Skin of body (tissue), 2 donors: ENCODE data around the gene SLC29A3. TPM values are rescaled to one million over a fixed set of nuclear protein-coding genes. Genes with fewer than 3 reads are reported as not detected.

ENCODE experiments used
- DNase-seq: peaks from one replicate; lab custom pipeline; 2025; lab: John Stamatoyannopoulos, UW
- total RNA-seq: library from RNA; depleted of rRNA; stranded (reverse); fragments of >200 nt; gene quantifications from one replicate; pipeline ENCODE4 v1.2.3, GENCODE V29; 2014

SLC29A3 gene
- total RNA-seq, 1 donor from 2014 or later = 2.2 TPM

DNA sequence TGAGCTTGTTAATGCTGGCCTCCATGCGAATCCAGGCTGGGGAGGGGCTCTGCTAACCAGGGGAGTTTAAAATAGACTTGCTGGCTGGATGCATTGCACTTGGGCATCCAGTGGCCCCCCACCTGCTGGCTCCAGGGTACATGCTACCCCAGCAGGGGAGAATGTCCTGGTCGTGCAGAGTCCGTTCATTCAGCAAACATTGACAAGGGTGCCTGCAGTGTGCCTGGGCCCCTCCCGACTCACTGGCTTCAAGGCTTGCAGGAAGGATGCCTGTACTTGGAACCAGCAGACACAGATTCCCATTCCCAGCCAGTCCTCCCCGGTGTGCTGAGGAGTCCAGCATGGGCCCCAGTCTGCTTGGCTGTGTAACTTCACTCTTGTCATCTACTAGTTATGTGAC, 1.5 kb downstream of the SLC29A3 start:
- no peak for DNase-seq

DNA sequence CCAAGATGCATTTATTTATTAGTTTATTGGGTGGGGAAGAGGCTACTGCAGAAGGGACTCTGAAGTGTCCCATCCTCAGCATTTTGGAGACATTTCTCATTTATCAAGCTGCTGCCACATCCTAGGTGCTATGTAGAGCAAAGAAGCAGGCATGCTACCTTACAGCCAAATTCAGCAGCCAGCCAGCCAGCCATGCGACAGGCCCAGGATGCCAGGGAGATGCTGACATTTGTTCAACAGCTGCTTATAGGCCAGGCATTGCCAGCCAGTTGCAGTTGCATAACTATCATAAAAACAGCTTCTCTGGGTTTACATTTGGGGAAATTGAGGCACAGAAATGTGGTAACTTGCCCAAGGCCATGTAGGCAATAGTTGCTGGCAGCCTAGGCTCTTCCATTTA, 2.3 kb downstream of the SLC29A3 start:
- DNase-seq = no peak

DNA sequence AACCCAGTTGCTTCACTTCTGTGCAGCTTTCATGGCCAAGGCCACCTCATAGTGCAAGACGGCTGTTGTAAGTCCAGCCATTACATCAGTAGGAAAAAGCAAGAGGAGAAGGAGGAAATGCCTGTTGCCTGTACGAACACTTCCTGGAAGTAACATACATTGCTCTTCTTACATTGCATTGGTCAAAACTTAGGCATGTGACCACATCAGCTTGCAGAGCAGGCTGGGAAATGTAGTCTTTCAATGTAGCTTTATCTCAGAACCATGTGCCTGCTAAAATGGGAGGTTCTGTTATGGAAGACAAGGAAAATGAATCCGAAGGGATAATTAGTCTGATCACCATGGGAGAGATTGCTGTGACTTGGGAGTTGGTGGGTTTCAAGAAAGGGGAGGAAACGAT, 4.3 kb downstream of the SLC29A3 start:
- no peak for DNase-seq

DNA sequence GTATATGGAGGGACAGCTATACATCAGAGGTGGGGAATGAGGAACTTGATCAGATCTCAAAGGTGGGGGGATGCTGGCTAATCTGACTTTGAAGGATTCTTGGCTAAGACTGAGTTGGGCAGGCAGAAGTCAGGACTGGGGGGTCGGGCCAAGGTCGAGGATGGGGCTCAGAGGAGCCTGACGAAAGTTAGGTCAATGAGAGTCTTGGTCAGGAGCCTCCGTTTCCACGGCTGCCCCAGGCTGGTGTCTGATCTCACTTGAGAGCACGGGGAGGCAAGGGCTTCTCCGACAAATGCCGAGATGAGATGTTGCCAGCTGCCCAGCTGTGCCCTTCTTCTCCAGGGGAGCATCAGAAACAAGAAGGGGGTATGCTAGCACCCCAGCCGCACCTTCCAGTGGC, 5.7 kb downstream of the SLC29A3 start:
- no peak for DNase-seq

DNA sequence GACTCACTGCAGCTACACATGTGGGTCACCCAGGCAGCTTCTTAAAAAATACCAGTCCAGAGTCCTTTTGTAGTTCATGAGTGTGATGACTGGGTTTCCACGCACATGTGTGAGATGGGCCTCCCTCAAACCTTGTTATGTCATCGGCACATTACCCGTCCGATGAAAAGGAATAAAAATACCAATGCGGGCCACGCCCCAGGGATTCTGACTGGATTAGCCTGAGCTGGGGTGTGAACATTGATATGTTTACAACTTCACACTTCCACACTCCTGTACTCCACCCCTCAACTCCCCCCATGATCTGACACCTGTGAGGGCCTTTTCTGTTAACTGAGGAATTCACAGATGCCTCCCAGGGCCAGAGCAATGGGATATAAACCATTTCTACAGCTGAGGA, 6.2 kb downstream of the SLC29A3 start:
- no peak for DNase-seq

DNA sequence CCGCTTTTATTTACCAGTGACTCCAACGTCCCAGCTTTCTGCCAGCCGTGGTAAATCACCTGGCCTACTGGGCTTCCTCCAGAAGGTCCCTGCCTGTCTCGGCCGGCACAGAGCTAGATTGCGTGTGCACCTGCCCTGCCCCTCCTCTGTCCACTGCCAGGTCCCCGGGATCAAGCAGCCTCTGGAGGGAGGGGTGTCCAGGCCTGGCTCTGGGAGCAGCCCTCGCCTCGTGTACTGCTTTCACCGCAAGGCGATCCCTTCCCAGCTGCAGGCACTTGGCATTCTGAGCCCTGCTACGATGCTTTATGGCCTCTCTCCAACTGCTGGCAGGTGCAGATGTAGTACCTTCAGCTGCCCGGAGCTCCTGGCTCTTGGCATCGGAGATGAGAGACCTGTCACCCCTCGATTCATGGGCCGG, 7.4 kb downstream of the SLC29A3 start:
- no peak for DNase-seq

DNA sequence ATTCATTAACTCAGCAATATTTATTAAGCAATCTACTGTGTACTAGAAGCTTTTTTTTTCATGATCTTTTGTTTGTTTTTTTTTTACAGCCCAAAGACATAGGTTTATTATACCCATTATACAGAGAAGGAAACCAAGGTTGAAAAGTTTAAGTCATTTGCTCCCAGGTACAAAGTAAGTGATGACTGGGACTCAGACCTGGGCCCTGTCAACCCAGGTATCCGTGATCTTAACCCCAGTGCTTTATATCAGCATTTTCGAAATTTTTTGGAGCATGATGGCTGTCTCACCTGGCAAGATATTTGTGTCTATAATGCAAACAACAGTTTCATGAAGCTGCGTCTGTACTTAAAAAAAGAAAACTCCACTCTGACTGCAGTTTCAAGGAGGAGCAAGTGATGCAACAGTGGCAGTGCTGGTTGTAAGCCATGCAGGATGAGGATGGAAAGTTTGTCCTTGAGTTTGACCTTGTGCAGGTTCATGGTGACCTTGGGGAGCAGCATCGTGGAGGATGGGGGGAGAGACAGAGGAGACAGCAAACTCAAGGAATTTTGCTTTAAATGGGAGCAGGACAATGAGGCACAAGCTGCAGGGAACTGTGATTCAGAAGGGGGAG, 11.8 kb downstream of the SLC29A3 start:
- no peak for DNase-seq

DNA sequence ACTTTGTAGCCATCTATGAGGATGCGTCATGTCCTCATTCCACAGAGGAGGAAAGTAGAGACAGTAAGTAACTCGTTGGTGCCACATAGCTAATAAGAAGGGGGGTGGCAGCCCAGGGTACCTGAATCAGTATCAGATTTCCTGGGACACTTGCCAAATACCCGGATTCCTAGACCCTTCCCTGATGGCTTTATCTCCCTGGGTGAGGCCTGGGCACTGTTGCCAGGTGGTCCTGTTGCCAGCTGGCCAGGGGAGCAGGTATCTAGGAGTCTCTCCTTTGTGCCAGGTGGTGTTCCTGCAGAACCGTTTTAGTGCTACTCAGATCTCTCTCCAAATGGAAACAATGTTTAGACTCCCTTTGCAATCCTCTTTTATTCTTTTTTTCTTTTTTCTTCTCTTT, 12.7 kb downstream of the SLC29A3 start:
- DNase-seq = no peak

DNA sequence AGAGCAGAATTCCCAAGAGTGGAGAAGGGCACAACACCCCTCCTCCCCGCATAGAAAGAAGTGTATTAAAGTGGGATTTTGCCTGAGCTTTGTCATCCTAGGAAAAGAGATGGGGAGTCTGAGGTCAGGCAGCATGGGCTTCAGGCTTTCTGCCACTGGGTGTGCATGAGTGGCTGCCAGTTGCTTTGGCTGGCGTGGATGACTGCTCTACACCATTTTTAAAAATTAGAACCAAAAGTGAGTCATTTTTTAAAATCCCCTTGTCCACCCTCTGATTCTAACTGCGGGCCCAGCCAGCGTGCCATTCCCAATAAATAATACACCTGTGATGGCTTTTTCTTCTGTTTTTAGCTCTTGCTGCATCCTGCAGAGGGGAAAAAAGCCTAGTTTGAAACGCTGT, 13.4 kb downstream of the SLC29A3 start:
- DNase-seq = no peak

DNA sequence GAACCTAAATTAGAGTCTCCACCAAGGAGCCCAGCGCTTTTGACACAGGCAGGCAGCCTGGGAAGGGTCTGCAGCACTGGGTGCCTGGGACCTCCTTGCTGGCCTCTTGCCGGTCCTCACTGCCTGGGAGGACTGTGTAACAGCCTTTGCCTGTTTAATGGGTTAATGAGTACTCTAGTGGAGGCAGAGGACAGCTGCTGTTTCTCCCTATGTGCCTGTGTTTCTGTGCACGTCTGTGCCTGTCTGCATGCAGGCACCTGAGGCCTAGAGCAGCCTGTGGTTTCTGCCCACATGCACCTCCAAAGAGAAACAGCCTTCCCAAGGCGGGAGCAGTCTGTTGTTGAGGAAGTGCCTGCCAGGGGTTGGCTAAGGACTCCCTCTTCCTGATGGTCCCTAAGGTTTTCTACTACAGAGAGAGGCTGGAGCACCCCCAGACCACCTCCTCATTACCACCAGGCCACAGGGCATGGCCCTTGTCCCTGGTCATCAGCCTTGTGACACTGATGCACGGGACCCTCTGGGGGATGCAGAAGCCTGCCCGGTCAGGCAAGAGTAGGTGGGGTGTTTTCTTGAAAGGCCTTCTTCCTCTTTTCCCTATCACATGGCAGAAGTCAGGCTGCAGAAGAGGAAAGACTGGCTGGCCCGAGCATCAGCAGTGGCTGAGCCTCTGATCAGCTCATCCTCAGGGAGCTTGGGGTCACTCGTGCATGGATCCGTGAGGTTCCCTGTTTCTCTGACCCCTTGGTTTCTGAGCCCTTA, 14.2 kb downstream of the SLC29A3 start:
- DNase-seq = no peak

DNA sequence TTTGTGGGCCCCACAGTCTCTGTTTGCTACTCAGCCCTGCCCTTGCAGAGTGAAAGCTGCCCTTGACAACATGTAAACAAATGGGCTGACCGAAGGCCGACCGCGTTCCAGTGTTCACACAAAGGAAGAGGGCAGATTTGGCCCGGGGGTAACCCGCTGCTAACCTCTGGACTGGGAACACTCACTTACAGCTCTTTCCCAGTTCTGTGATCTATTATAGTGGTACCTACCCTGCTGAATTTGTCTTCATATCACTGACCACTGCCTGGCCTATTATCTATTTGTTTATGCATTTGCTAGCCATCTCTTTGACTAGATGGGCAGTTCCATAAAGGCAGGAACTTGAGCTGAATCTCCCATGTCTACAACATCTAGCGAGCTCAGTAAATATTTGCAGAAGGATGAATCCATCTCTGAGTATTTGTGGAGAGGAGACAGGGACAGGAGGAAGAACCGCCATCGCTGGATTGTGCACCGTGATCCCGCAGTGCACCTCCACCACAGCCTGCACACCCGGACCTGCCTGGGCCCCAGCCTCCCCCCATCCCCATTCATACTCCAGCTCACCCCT, 15.2 kb downstream of the SLC29A3 start:
- DNase-seq = no peak

DNA sequence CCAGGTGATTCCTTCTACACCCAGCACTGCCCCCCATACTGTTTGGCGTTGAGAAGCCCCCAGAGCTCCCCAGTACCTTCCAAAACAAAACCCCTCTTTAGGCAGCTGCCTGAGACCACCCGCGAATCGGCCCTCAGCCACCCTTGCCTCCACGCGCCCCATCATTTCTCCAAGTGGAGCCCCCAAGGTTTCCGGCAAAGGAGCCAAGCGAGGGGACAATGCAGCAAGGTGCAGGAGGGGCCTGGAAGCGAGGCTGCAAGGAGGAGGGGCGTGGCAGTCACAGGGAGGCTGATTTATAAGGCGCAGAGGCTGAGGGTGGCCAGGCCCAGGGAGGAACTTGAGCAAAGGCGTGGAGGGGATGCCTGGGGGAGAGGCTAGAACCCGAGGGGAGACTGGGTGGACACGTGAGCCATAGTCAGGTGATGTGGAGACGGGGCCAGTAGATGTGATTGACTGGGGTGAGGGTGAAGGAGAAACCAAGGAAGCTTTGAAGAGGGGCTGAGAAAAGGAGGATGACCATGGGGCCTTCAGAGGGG, 16.2 kb downstream of the SLC29A3 start:
- no peak for DNase-seq

DNA sequence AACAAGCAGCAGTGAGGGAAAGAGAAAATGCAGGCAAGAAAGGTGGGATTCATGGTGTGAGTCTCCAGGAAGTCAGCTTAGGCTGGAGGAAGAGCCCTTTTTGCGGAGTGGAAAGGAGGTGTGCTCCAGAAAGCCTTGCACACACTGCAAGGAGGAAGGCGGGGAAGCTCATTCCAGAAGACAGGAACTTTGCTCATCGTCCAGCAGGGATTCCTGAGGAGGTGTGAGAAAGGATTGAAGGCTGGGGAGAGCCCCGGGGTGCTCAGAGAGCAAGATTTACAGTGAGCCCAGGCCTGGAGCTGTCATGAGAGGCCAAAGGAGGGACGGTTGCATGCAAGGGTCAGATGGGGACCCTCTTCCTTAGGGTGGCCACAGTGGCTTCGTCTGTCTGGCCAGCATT, 17.6 kb downstream of the SLC29A3 start:
- DNase-seq = no peak

DNA sequence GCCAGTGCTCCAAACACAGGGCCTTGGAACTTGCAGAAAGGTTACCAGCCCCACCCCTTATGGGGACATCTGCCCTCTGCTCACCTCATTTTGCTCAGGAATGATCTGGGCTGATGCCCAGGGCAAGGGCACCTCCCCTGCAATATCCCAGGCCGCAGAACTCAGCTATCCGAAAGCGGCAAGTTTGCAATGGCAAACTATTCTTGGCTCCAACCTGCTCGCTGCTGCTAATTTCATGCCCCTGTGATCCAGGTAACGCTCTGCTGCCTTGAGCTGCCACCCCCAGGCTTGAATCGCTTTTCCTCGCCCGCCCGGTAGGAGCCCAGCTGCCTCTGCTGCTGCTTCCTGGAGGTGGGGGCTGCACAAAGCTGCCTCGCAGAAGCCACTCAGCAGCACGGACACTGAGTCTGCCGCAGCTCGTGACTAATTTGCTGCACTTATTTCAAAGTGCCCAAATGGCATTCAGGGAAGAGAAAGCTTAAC, 18.2 kb downstream of the SLC29A3 start:
- no peak for DNase-seq

DNA sequence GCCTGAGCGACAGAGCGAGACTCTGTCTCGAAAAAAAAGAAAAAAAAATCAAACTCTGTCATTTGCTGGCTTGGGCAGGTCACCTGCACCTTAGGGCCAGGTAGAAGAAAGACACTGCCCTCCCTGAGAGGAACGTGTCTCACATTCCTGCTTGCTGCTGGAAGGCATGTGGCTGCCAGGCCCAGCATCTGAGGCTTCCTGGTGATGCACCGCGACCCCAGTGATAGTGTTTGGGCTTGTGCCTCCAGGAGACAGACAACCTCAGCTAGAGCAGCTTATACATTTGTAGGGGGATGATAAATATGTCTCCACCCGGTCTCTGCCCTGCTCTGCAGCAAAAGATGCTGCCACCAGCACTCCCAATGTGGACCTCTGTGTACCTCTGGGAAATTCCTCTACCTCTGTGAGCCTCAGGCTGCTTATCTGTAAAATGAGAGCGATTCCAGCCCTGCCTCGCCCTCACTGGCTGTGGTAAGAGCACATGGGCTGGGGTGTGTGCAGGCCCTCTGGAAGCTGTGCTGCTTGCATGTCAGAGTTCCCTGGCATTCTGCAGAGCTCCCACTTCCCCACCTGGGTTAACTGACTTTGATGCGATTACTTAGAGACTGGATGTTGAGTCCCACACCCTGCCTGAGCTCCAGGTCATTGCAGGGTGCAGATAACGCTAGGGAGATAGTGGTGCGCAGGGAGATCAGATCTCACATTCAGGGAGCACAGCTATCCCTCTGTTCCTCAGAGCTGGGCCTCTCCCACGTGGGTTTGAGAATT, 19.9 kb downstream of the SLC29A3 start:
- DNase-seq = no peak

DNA sequence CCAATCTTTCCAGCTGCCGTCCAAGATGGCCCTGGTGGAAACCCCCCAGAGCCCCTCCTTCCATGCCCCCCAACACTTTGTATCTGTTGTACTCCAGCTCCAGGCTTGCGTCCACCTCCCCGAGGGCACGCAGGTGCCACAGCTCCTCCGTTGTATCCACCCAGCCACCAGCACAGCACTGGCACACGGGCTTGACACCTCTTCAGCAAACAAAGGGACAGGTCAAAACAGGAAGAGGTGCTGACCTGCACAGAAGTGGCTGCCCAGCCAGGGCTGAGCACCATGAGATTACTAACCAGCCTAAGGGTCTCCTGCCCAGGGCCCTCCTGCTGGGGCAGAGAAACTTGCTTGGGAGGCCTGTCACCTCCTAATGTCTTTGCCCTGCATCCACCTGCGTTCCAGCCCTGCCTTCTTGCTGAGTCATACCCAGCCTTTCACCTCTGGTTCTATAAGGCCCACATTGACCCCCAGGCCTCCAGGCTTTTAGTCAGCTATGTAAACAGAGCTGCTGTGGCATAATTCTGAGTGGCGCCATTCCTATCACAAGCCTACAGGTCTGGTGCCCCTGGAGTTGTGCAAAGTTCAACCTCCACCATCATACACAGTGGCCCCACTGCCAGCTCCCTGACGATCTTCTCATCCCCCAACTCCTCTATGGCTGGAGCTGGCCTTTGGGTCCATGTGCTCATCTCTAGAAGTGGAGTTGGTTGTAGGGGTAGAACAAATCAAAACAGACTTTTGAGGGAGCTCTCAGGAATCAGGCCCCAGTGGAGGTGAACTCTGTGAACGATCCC, 20.9 kb downstream of the SLC29A3 start:
- no peak for DNase-seq

DNA sequence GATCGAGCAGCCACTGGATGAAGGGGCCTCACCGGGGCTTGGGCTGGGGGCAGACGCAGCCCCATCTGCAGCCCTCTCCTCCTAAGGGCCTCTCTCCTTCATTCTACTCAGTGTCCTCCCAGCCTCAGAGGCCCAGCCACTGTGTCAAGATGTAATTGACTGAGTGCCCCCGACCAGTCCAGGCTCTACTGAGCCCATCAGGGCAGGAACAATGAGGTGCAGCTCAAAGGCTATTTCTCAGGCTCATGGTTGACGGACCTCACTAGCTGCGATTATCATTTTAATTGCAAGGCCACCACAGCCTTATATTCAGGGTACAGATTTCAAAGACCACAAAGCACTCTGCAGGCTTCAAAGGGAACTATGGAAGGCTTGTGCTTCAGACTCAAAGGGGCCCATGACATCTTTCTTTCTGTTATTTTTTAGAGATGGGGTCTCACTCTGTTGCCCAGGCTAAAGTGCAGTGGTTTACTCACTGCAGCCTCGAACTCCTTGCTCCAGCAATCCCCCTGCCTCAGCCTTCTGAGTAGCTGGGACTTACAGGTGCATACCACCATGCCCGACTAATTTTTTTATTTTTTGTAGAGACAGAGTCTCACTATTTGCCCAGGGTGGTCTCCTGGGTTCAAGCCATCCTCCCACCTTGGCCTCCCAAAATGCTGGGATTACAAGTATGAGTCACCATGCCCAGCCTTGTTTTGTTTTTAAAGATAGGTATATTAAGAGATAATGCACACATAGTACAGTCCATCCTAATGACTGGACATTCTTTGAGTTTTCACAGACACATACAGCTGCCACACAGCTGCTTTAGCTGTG, 23.7 kb downstream of the SLC29A3 start:
- DNase-seq = no peak

DNA sequence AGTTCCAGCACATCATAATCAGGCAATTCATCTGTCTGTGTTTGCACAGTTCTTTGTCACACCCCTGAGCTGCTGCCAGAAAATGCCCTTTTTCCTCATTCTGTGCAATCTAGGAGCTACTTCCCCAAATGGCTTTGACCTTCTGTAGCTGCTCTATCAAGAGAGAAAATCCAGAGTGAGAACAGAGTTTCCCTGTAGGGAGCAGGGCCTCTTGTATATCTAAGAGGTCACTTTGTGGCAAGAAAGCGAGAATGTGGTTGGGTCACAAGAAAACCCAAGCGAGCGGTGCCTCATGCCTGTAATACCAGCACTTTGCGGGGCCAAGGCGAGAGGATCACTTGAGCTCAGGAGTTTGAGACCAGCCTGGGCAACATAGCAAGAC, 24.3 kb downstream of the SLC29A3 start:
- DNase-seq = no peak

DNA sequence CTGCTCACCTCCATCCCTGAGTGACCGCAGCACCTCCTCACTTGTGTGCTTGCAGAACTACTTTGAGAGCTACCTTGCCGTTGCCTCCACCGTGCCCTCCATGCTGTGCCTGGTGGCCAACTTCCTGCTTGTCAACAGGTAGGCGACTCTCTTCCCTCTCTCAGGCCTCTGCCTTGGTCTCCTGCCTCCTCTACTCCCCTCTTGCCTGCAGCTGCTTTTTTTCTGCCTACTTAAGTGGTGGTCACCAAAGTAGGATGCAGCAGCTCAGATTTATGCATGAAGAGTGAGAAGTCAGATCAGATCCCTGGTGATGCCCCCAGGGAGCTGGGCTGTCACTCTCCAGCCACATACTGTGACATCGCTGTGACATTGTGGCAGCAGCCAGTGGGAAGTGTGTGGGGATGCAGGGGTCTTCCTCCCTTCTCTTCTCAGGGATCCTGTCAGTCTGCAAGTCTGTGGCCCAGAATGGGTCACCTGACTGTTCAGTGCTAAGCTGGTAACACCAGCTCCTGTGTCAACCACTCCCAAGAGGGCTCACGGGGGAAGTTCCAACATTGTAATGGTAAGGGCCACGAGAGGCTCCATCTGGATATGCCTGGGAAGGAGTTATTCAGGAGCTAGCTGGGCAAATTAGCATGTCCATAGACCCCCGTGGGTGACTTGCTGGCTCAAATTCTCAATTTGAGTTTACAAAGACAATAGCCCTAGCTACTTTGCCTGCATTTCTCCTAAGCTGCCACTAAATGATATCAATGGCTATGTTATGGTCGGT, 25.3 kb downstream of the SLC29A3 start:
- DNase-seq = no peak
